Mesenchymal stem cell (in vitro differentiated cells and primary cell): ENCODE measurements around the gene ITIH4.

Experiments used
- DNase-seq: peaks from one replicate; pipeline ENCODE4 v3.0.0-alpha.2; 2013
- H2AFZ ChIP-seq: one replicate; pipeline ENCODE4 v1.6.1; 2013; ENCODE audit warnings: low read depth, mild to moderate bottlenecking, control low read depth, inconsistent platforms, low read length, moderate library complexity
- H2AK5ac ChIP-seq: 2 replicates; pipeline ENCODE4 v1.6.1; 2013; ENCODE audit warnings: low read length, moderate library complexity, mild to moderate bottlenecking, inconsistent platforms; ENCODE audit not compliant: severe bottlenecking
- H2BK120ac ChIP-seq: one replicate; pipeline ENCODE4 v1.6.1; 2013; ENCODE audit warnings: low read depth, mild to moderate bottlenecking, inconsistent platforms, low read length, moderate library complexity
- H2BK12ac ChIP-seq, 2 experiments: one replicate each; pipeline ENCODE4 v1.6.1; 2013; ENCODE audit warnings: inconsistent platforms in 2 of 2, low read length in 2 of 2, mild to moderate bottlenecking in 2 of 2, moderate library complexity in 2 of 2, control low read depth in 1 of 2
- H2BK15ac ChIP-seq: one replicate; pipeline ENCODE4 v1.6.1; 2013; ENCODE audit warnings: mild to moderate bottlenecking, low read depth, inconsistent platforms; ENCODE audit not compliant: poor library complexity, severe bottlenecking
- H2BK5ac ChIP-seq: 2 replicates; pipeline ENCODE4 v1.6.1; 2013; ENCODE audit warnings: low read depth, mild to moderate bottlenecking, low read length, control low read depth, inconsistent platforms; ENCODE audit not compliant: poor library complexity, severe bottlenecking
- H3K14ac ChIP-seq, 2 experiments: one replicate each; pipeline ENCODE4 v1.6.1; 2013; ENCODE audit warnings: inconsistent platforms in 2 of 2, low read length in 2 of 2, control low read depth in 1 of 2, mild to moderate bottlenecking in 1 of 2, moderate library complexity in 1 of 2
- H3K18ac ChIP-seq, 2 experiments: one replicate each; pipeline ENCODE4 v1.6.1; 2013; ENCODE audit warnings: inconsistent platforms in 2 of 2, low read length in 2 of 2, control low read depth in 1 of 2, low read depth in 1 of 2, mild to moderate bottlenecking in 1 of 2
- H3K23ac ChIP-seq, 2 experiments: one replicate each; pipeline ENCODE4 v1.6.1; 2013; ENCODE audit warnings: inconsistent platforms in 2 of 2, low read length in 2 of 2, mild to moderate bottlenecking in 2 of 2, moderate library complexity in 2 of 2, control low read depth in 1 of 2
- H3K27ac ChIP-seq: 2 replicates; pipeline ENCODE4 v1.5.1; 2013; ENCODE audit warnings: mild to moderate bottlenecking, moderate library complexity, low read length, control low read depth, inconsistent platforms; ENCODE audit not compliant: poor library complexity, severe bottlenecking
- H3K27me3 ChIP-seq, 2 experiments: 2 replicates each; pipeline versions ENCODE4 v1.6.1 to v1.7.0; 2013; ENCODE audit warnings: low read length in 2 of 2, mild to moderate bottlenecking in 2 of 2, moderate library complexity in 2 of 2, control low read depth in 1 of 2, inconsistent platforms in 1 of 2; ENCODE audit not compliant: control insufficient read depth in 1 of 2, insufficient read depth in 1 of 2
- H3K36me3 ChIP-seq, 2 experiments: 2 replicates each; pipeline versions ENCODE4 v1.6.1 to v1.7.0; 2013; ENCODE audit warnings: low read length in 2 of 2, control low read depth in 1 of 2, inconsistent platforms in 1 of 2, low read depth in 1 of 2, mild to moderate bottlenecking in 1 of 2; ENCODE audit not compliant: insufficient read depth in 2 of 2, control insufficient read depth in 1 of 2
- H3K4ac ChIP-seq, 2 experiments: one replicate each; pipeline ENCODE4 v1.6.1; 2013; ENCODE audit warnings: inconsistent platforms in 2 of 2, low read length in 2 of 2, mild to moderate bottlenecking in 2 of 2, moderate library complexity in 2 of 2, control low read depth in 1 of 2, low read depth in 1 of 2
- H3K4me1 ChIP-seq: 2 replicates; pipeline ENCODE4 v1.6.1; 2013; ENCODE audit warnings: low read depth, low read length, control low read depth; ENCODE audit not compliant: control insufficient read depth, insufficient read depth
- H3K4me2 ChIP-seq: 2 replicates; pipeline ENCODE4 v1.6.1; 2013; ENCODE audit warnings: low read length, mild to moderate bottlenecking, inconsistent platforms; ENCODE audit not compliant: poor library complexity, severe bottlenecking
- H3K4me3 ChIP-seq, 2 experiments: 2 replicates each; pipeline versions ENCODE4 v1.5.1 to v1.7.0; 2013; ENCODE audit warnings: low read length in 2 of 2, mild to moderate bottlenecking in 2 of 2, control low read depth in 1 of 2, low read depth in 1 of 2; ENCODE audit not compliant: insufficient read depth in 1 of 2
- H3K79me1 ChIP-seq: replicated peaks from 2 replicates; pipeline ENCODE4 v1.6.1; 2013; ENCODE audit warnings: mild to moderate bottlenecking, control low read depth, low read length, inconsistent platforms; ENCODE audit not compliant: poor library complexity, severe bottlenecking
- H3K9ac ChIP-seq: 2 replicates; pipeline ENCODE4 v1.7.0; 2013; ENCODE audit warnings: mild to moderate bottlenecking, low read length, moderate library complexity
- H3K9me3 ChIP-seq: 2 replicates; pipeline ENCODE4 v1.7.0; 2013; ENCODE audit warnings: mild to moderate bottlenecking, low read length; ENCODE audit not compliant: control insufficient read depth
- H4K8ac ChIP-seq: one replicate; pipeline ENCODE4 v1.6.1; 2013; ENCODE audit warnings: inconsistent platforms, mild to moderate bottlenecking, low read length, moderate library complexity
- H4K91ac ChIP-seq: one replicate; pipeline ENCODE4 v1.6.1; 2013; ENCODE audit warnings: mild to moderate bottlenecking, low read length, inconsistent platforms
- WGBS: methylation state at CpG from one replicate; pipeline ENCODE4 v1.1.7; 2013; ENCODE audit warnings: mixed read lengths; 5-methylcytosine and 5-hydroxymethylcytosine counted together

ITIH4 gene

GRCh38 chr3:52841981-52842340, 11.5 kb upstream of the ITIH4 start:
- Histone ChIP-seq H3K27ac (no peak overlapping the region), H3K79me1 (no peaks in the 10 kb centered on the region), H3K4me3 (no peak overlapping the region), H4K8ac (no peak overlapping the region), H4K91ac (no peak overlapping the region), H3K9ac (no peak overlapping the region), H2BK15ac (no peak overlapping the region), H2AFZ (no peak overlapping the region), H3K36me3 (peaks cover 36 to 60% of the 10 kb centered on the region in 2 experiments), H2BK120ac (no peak overlapping the region), H3K18ac (no peak overlapping the region), H3K4me1 (peaks cover 9% of the 10 kb centered on the region), H3K27me3 (no peaks in the 10 kb centered on the region), H3K9me3 (no peaks in the 10 kb centered on the region), H2BK5ac (no peak overlapping the region), H3K4me2 (no peak overlapping the region), H2AK5ac (no peak overlapping the region), H3K23ac (no peak overlapping the region), H2BK12ac (no peak overlapping the region), H3K4ac (no peak overlapping the region), H3K14ac (no peak overlapping the region)
- 87% methylated on average over 12 of the region's 12 CpGs for WGBS
- no peak for DNase-seq

- no peak overlapping the region for H2BK5ac ChIP-seq
- H3K18ac ChIP-seq = no peak overlapping the region
- H3K27ac ChIP-seq = no peak overlapping the region
- H2AK5ac ChIP-seq = no peak overlapping the region
- no peak overlapping the region for H2BK15ac ChIP-seq
- no peak overlapping the region for H3K14ac ChIP-seq
- H2BK12ac ChIP-seq = no peak overlapping the region
- 93% methylated on average over 12 of the region's 12 CpGs for WGBS
- no peaks in the 10 kb centered on the region for H3K79me1 ChIP-seq
- no peak overlapping the region for H2BK120ac ChIP-seq
- peaks cover 9% of the 10 kb centered on the region for H3K4me1 ChIP-seq
- no peak overlapping the region for H2AFZ ChIP-seq
- no peak for DNase-seq
- H3K4ac ChIP-seq = no peak overlapping the region
- peaks cover 36 to 56% of the 10 kb centered on the region in 2 experiments for H3K36me3 ChIP-seq
- no peak overlapping the region for H3K4me2 ChIP-seq
- no peak overlapping the region for H3K9ac ChIP-seq
- no peak overlapping the region for H3K23ac ChIP-seq
- no peak overlapping the region for H3K4me3 ChIP-seq
- no peaks in the 10 kb centered on the region for H3K27me3 ChIP-seq
- no peak overlapping the region for H4K91ac ChIP-seq
- no peaks in the 10 kb centered on the region for H3K9me3 ChIP-seq
- no peak overlapping the region for H4K8ac ChIP-seq
Measured at GRCh38 chr3:52841211-52841980, 10.9 kb upstream of the ITIH4 start.

GRCh38 chr3:52839892-52840545, 9.5 kb upstream of the ITIH4 start:
- 89% methylated on average over 23 of the region's 23 CpGs for WGBS
- Histone ChIP-seq H2AK5ac (no peak overlapping the region), H2BK12ac (no peak overlapping the region), H2AFZ (no peak overlapping the region), H3K9me3 (no peaks in the 10 kb centered on the region), H3K4me3 (no peak overlapping the region), H3K18ac (no peak overlapping the region), H2BK5ac (no peak overlapping the region), H2BK15ac (no peak overlapping the region), H3K27ac (no peak overlapping the region), H3K23ac (no peak overlapping the region), H3K4me2 (no peak overlapping the region), H3K9ac (no peak overlapping the region), H4K91ac (no peak overlapping the region), H3K14ac (no peak overlapping the region), H3K36me3 (peaks cover 40 to 55% of the 10 kb centered on the region in 2 experiments), H3K4ac (no peak overlapping the region), H3K4me1 (peaks cover 14% of the 10 kb centered on the region), H3K79me1 (no peaks in the 10 kb centered on the region), H3K27me3 (no peaks in the 10 kb centered on the region), H4K8ac (no peak overlapping the region), H2BK120ac (no peak overlapping the region)
- DNase-seq = no peak

- H4K91ac ChIP-seq = no peak overlapping the region
- no peak overlapping the region for H3K23ac ChIP-seq
- H3K4ac ChIP-seq = no peak overlapping the region
- H3K9me3 ChIP-seq = no peaks in the 10 kb centered on the region
- H3K27me3 ChIP-seq = peaks cover 0 to 1% of the 10 kb centered on the region in 2 experiments
- peaks cover 42 to 55% of the 10 kb centered on the region in 2 experiments for H3K36me3 ChIP-seq
- no peak overlapping the region for H2BK120ac ChIP-seq
- H3K4me1 ChIP-seq = peaks cover 22% of the 10 kb centered on the region
- H3K79me1 ChIP-seq = no peaks in the 10 kb centered on the region
- no peak overlapping the region for H2BK12ac ChIP-seq
- no peak overlapping the region for H2BK15ac ChIP-seq
- no peak for DNase-seq
- H3K14ac ChIP-seq = no peak overlapping the region
- no peak overlapping the region for H3K9ac ChIP-seq
- no peak overlapping the region for H4K8ac ChIP-seq
- no peak overlapping the region for H2AFZ ChIP-seq
- H3K4me3 ChIP-seq = no peak overlapping the region
- no peak overlapping the region for H3K4me2 ChIP-seq
- no peak overlapping the region for H2BK5ac ChIP-seq
- no peak overlapping the region for H3K27ac ChIP-seq
- 84% methylated on average over 2 of the region's 2 CpGs for WGBS
- H3K18ac ChIP-seq = no peak overlapping the region
- H2AK5ac ChIP-seq = no peak overlapping the region
Measured at GRCh38 chr3:52839268-52839575, 8.8 kb upstream of the ITIH4 start.
